Endodermal cell (in vitro differentiated cells): Measurements from ENCODE around the gene RASD1. TPM values are rescaled to one million over a fixed set of nuclear protein-coding genes. Genes with fewer than 3 reads are reported as not detected.

Experiments used
- DNase-seq: peaks from one replicate; pipeline ENCODE4 v3.0.0-alpha.2; 2017
- H3K27ac ChIP-seq: 2 replicates; pipeline ENCODE4 v1.5.1; 2013; ENCODE audit warnings: mild to moderate bottlenecking, low read depth, low read length, moderate library complexity
- H3K27me3 ChIP-seq: 2 replicates; pipeline ENCODE4 v1.6.1; 2013; ENCODE audit warnings: mild to moderate bottlenecking, low read length, moderate library complexity; ENCODE audit not compliant: insufficient read depth, control insufficient read depth, poor library complexity, severe bottlenecking
- H3K36me3 ChIP-seq: 2 replicates; pipeline ENCODE4 v1.7.0; 2013; ENCODE audit warnings: mild to moderate bottlenecking, low read length, moderate library complexity; ENCODE audit not compliant: control insufficient read depth, insufficient read depth
- H3K4me1 ChIP-seq: one replicate; pipeline ENCODE4 v1.7.0; 2013; ENCODE audit warnings: low read length; ENCODE audit not compliant: control insufficient read depth, insufficient read depth
- H3K4me3 ChIP-seq: 2 replicates; pipeline ENCODE4 v1.5.1; 2013; ENCODE audit warnings: mild to moderate bottlenecking, low read length, moderate library complexity
- H3K9ac ChIP-seq: 2 replicates; pipeline ENCODE4 v1.6.1; 2013; ENCODE audit warnings: mild to moderate bottlenecking, low read length, moderate library complexity; ENCODE audit not compliant: poor library complexity, severe bottlenecking; ENCODE audit errors: extremely low read depth
- H3K9me3 ChIP-seq: 2 replicates; pipeline ENCODE4 v1.6.1; 2013; ENCODE audit warnings: mild to moderate bottlenecking, low read length, moderate library complexity; ENCODE audit not compliant: control insufficient read depth
- H3K27ac Mint-ChIP-seq: 2 replicates; pipeline ENCODE4 v1.8.0; 2020; ENCODE audit warnings: mixed read lengths
- H3K27me3 Mint-ChIP-seq: 2 replicates; pipeline ENCODE4 v1.8.0; 2021; ENCODE audit warnings: mild to moderate bottlenecking, mixed read lengths; ENCODE audit not compliant: insufficient read depth
- H3K36me3 Mint-ChIP-seq: 2 replicates; pipeline ENCODE4 v1.8.0; 2020; ENCODE audit warnings: low read depth, mixed read lengths
- H3K4me1 Mint-ChIP-seq: 2 replicates; pipeline ENCODE4 v1.8.0; 2020; ENCODE audit warnings: mixed read lengths
- H3K4me3 Mint-ChIP-seq: 2 replicates; pipeline ENCODE4 v1.8.0; 2020; ENCODE audit warnings: mild to moderate bottlenecking, moderate library complexity, mixed read lengths
- H3K9me3 Mint-ChIP-seq: 2 replicates; pipeline ENCODE4 v1.8.0; 2020; ENCODE audit warnings: mild to moderate bottlenecking, mixed read lengths
- CTCF ChIP-seq: fragments of 200-600 bp; sonication (generic); conservative IDR thresholded peaks from 2 replicates; pipeline ENCODE4 v1.5.0; 2021; ENCODE audit warnings: antibody characterized with exemption, mild to moderate bottlenecking
- WGBS, 2 experiments: methylation state at CpG; one replicate each; pipeline versions ENCODE4 v1.1.5 to v1.1.7; 2013; ENCODE audit warnings: missing lambda C conversion rate in 2 of 2, mixed read lengths in 1 of 2; ENCODE audit not compliant: insufficient coverage in 1 of 2, insufficient read length in 1 of 2; 5-methylcytosine and 5-hydroxymethylcytosine counted together
- total RNA-seq, 2 donors: library from RNA; stranded (reverse); fragmentation: NEBNext Ultra II Directional in 1 of 2; extraction: Animal tissue kit (Norgen Biotek cat#: 25700) in 1 of 2; gene quantifications; 2 replicates in 1 of 2; 3 replicates in 1 of 2; pipeline ENCODE4 v1.2.1, GENCODE V29; 2021

RASD1 gene
- total RNA-seq, 2 donors from 2014 or later, result 1.9 to 2.5 TPM

DNA sequence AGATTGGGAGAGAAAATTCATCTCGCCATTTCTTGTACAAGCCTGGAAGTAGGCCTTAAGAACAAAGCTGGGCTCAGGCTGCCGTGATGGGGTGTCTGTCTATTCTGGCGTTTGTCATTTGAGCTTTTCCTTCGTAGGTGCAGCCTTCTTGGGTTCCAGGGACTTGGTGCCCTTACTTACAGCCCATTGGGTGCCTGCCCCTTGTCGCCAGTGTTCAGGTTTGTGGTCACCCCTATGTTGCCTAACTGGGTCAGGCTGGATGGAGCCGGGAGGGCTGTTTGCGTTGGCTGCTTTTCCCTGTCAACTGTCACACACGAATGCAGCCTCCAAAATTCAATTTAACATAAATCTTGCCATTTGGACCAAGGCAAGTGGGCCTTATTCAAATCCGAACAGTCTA, 43.1 kb downstream of the RASD1 start:
- no peak overlapping the region for H3K9ac ChIP-seq
- H3K4me3 ChIP-seq, result no peak overlapping the region
- no peaks in the 10 kb centered on the region for H3K36me3 ChIP-seq
- Mint-ChIP-seq H3K4me1 (no peaks in the 10 kb centered on the region), H3K36me3 (no peaks in the 10 kb centered on the region), H3K4me3 (no peak overlapping the region), H3K27me3 (peaks cover 6% of the 10 kb centered on the region), H3K9me3 (peaks cover 1% of the 10 kb centered on the region), H3K27ac (no peak overlapping the region)
- no peaks in the 10 kb centered on the region for H3K27me3 ChIP-seq
- peaks cover 2% of the 10 kb centered on the region for H3K9me3 ChIP-seq
- WGBS, 2 experiments, result 77 to 81% methylated on average over 9 of the region's 9 CpGs
- H3K4me1 ChIP-seq, result no peaks in the 10 kb centered on the region
- no peak for TF ChIP-seq CTCF
- H3K27ac ChIP-seq, result no peak overlapping the region
- peak; percentile 17 for DNase-seq

DNA sequence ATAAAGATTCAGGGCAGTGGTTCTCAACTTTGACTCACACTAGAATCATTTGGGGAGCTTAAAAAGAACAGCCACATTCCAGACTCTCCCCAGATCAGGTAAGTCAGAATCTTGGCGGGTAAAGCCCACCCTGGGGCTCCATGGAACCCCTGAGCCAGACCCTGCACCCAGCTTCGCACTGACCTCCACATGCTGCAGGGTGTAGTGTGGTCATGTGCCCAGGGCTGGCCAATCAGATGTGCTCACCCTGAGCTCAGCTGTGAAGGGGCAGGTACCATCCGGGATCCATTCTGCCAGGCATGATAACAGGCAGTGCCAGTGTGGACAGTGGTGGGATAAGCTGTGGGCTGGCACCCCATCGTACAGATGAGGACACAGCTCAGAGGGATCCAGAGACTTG, 47.5 kb downstream of the RASD1 start:
- H3K27me3 ChIP-seq, result no peaks in the 10 kb centered on the region
- Mint-ChIP-seq H3K9me3 (peaks cover 11% of the 10 kb centered on the region), H3K27ac (no peak overlapping the region), H3K36me3 (no peaks in the 10 kb centered on the region), H3K4me3 (no peak overlapping the region), H3K4me1 (peaks cover 22% of the 10 kb centered on the region), H3K27me3 (peaks cover 2% of the 10 kb centered on the region)
- peaks cover 8% of the 10 kb centered on the region for H3K9me3 ChIP-seq
- peak; percentile 38 for DNase-seq
- no peak overlapping the region for H3K9ac ChIP-seq
- TF ChIP-seq CTCF, result no peak
- H3K27ac ChIP-seq, result no peak overlapping the region
- no peak overlapping the region for H3K4me3 ChIP-seq
- H3K36me3 ChIP-seq, result no peaks in the 10 kb centered on the region
- H3K4me1 ChIP-seq, result peaks cover 5% of the 10 kb centered on the region
- 92 to 94% methylated on average over 1 to 4 of the region's 4 CpGs for whole genome bisulfite sequencing, 2 experiments

DNA sequence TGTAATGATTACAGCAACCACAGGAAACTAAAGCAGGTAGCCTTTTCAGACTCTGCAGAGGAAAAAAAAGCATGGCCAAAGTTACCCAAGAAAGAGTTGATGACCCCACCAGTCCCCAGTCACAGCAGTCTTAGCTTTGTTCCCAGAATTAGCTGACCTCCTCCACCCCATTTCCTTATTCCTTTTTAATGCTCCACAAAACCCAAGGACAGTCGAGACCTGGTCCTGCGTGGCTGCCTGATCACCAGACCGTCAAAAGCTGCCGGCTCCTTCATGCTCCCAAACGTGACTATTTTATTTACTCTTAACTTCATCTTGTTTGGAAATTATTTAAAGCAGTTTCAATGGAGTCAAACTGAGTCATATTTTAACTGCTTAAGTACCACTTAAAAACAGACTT, 48.1 kb downstream of the RASD1 start:
- peaks cover 16% of the 10 kb centered on the region for H3K9me3 Mint-ChIP-seq
- Histone ChIP-seq H3K9me3 (peaks cover 8% of the 10 kb centered on the region), H3K27ac (no peak overlapping the region), H3K4me1 (peaks cover 5% of the 10 kb centered on the region), H3K9ac (no peak overlapping the region), H3K4me3 (no peak overlapping the region), H3K36me3 (no peaks in the 10 kb centered on the region), H3K27me3 (no peaks in the 10 kb centered on the region)
- H3K27ac Mint-ChIP-seq, result no peak overlapping the region
- H3K27me3 Mint-ChIP-seq, result peaks cover 2% of the 10 kb centered on the region
- 76% methylated on average over 5 of the region's 5 CpGs; no CpG with 5 or more reads in 1 of the 2 experiments for WGBS, 2 experiments
- no peak overlapping the region for H3K4me3 Mint-ChIP-seq
- no peaks in the 10 kb centered on the region for H3K36me3 Mint-ChIP-seq
- no peak for TF ChIP-seq CTCF
- H3K4me1 Mint-ChIP-seq, result peaks cover 27% of the 10 kb centered on the region
- DNase-seq, result peak; percentile 20
